Peyer's patch (tissue), 4 donors: ENCODE results near the gene TSG101.

Experiments used
- POLR2A ChIP-seq, 2 donors: fragments of 450-650 bp; IDR thresholded peaks; one replicate each; pipeline ENCODE4 v1.5.1; 2017; ENCODE audit warnings: antibody characterized with exemption in 2 of 2, mild to moderate bottlenecking in 2 of 2, moderate library complexity in 2 of 2
- TF ChIP-seq, protein P1 (sequence below), 6 experiments: fragments of 450-650 bp in 4 of 6; fragments of 200-600 bp in 2 of 6; sonication (generic) in 1 of 6; IDR thresholded peaks; one replicate each; pipeline ENCODE4 v1.5.1; 2017 to 2019; ENCODE audit warnings: antibody characterized with exemption in 6 of 6, mild to moderate bottlenecking in 3 of 6, moderate library complexity in 1 of 6

DNA sequence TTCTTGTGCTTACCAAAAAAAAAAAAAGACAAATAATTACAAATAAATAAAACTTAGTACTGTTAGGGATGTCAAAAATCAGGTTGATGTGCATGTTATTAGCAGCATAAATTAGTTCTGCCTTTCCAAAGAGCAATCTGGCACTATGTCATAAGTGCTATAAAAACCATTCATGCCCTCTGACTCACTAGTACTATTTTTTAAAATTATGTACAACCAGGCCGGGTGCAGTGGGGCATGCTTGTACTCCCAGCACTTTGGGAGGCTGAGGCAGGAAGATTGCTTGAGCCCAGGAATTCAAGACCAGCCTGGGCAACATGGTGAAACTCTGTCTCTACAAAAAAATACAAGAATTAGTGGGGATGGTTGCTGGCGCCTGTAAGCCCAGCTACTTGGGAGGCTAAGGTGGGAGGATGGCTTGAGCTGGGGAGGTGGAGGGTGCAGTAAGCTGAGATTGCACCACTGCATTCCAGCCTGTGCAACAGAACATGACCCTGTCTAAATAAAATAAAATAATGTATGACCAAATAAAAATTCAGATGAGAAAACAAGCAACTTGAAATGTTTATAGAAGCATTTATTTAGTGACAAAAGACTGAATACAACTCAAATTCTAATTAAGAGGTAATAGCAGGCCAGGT lies 36.5 kb upstream of the TSG101 start:
- no peak for TF ChIP-seq POLR2A (IDR thresholded peaks at IDR 0.05)
- TF ChIP-seq, protein P1, sequence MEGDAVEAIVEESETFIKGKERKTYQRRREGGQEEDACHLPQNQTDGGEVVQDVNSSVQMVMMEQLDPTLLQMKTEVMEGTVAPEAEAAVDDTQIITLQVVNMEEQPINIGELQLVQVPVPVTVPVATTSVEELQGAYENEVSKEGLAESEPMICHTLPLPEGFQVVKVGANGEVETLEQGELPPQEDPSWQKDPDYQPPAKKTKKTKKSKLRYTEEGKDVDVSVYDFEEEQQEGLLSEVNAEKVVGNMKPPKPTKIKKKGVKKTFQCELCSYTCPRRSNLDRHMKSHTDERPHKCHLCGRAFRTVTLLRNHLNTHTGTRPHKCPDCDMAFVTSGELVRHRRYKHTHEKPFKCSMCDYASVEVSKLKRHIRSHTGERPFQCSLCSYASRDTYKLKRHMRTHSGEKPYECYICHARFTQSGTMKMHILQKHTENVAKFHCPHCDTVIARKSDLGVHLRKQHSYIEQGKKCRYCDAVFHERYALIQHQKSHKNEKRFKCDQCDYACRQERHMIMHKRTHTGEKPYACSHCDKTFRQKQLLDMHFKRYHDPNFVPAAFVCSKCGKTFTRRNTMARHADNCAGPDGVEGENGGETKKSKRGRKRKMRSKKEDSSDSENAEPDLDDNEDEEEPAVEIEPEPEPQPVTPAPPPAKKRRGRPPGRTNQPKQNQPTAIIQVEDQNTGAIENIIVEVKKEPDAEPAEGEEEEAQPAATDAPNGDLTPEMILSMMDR (IDR thresholded peaks at IDR 0.05) = no peak
